ENCODE results near the gene BEGAIN.

DNA sequence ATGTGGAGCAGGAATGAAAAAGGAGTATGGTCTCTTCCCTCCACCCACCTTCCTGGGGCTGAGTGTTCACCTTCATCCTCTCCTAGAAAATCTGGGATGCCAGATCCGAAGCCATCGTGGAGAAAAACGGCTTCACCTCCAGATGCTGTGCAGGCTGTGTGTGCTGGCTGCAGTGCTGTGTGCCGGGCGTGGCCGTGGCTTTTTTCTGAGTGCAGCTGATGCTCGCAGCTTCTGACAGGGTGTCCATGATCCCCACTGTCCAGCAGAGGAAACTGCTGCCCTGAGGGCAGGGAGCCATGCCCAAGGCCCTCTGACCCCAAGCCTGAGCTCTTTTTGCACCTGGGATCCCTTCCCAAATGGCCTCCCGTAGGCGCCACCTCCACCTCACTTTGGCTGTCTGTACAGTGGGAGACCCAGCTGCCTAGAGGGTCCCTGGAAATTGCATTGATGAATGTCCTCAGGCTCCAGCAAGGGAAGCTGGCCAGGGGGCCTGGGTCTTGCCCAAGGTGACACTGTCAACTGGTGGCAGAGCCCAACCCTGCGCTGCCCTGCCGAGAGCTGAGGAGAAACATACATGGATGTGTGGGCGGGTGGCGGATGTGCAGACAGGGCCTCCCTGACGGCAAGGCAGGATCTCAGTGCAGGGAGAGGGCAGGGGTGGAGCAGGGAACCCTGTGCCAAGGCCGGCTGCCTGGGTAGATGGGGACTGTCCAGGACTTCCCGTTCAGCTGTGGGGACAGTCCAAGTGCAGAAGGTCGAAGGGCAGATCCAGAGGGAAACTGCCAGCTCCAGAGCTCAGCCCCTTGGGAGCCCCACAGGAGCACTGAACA is 53.3 kb downstream of the BEGAIN start:
- TF ChIP-seq, protein P1, sequence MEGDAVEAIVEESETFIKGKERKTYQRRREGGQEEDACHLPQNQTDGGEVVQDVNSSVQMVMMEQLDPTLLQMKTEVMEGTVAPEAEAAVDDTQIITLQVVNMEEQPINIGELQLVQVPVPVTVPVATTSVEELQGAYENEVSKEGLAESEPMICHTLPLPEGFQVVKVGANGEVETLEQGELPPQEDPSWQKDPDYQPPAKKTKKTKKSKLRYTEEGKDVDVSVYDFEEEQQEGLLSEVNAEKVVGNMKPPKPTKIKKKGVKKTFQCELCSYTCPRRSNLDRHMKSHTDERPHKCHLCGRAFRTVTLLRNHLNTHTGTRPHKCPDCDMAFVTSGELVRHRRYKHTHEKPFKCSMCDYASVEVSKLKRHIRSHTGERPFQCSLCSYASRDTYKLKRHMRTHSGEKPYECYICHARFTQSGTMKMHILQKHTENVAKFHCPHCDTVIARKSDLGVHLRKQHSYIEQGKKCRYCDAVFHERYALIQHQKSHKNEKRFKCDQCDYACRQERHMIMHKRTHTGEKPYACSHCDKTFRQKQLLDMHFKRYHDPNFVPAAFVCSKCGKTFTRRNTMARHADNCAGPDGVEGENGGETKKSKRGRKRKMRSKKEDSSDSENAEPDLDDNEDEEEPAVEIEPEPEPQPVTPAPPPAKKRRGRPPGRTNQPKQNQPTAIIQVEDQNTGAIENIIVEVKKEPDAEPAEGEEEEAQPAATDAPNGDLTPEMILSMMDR (IDR thresholded peaks at IDR 0.05) = no peak
- TF ChIP-seq POLR2A (IDR thresholded peaks at IDR 0.05) = no peak
